ENCODE data around the gene APCDD1.
"Not testable (repeated sequence)": the region's sequence is repeated elsewhere in the genome, so short reads cannot be mapped to it uniquely, and the experiment has no call there.

Gene APCDD1

GRCh38 chr18:10462597-10462996, 8.2 kb downstream of the APCDD1 start:
- DNase-seq (ENCODE audit: low spot score): no peak

- DNase-seq (ENCODE audit: low spot score): no peak
Observed at GRCh38 chr18:10463096-10463495, 8.7 kb downstream of the APCDD1 start.

- DNase-seq (ENCODE audit: low spot score): no peak
Observed at GRCh38 chr18:10463741-10464140, 9.3 kb downstream of the APCDD1 start.

- DNase-seq (ENCODE audit: low spot score): not testable (repeated sequence)
Observed at GRCh38 chr18:10464161-10464648, 9.8 kb downstream of the APCDD1 start.

- DNase-seq (ENCODE audit: low spot score): no peak
Observed at GRCh38 chr18:10465174-10465939, 10.9 kb downstream of the APCDD1 start.

DNA sequence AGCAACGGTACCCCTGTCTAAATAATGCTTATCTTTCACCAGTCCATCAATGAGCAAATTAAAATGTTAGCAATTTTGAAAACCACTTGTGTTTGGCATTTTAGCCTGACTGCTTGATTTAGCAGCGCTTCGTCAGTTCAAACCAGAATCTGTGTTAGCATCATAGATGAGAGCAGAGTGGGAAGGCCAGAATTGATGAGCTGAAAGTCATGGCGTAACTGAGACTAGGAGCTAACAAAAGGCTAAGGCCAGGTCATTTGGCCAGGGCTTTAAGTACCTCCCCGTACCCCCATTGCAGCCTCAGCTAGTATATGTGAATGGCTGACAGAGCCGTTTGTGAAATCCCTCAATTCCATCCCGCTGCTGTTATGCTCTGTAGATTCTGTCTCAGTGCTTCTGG, 16.0 kb downstream of the APCDD1 start:
- no peak for DNase-seq (ENCODE audit: low spot score)

DNA sequence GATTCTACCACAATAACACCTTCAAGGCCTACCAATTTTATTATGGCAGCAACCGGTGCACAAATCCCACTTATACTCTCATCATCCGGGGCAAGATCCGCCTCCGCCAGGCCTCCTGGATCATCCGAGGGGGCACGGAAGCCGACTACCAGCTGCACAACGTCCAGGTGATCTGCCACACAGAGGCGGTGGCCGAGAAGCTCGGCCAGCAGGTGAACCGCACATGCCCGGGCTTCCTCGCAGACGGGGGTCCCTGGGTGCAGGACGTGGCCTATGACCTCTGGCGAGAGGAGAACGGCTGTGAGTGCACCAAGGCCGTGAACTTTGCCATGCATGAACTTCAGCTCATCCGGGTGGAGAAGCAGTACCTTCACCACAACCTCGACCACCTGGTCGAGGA, 17.1 kb downstream of the APCDD1 start:
- DNase-seq (ENCODE audit: low spot score): no peak

DNA sequence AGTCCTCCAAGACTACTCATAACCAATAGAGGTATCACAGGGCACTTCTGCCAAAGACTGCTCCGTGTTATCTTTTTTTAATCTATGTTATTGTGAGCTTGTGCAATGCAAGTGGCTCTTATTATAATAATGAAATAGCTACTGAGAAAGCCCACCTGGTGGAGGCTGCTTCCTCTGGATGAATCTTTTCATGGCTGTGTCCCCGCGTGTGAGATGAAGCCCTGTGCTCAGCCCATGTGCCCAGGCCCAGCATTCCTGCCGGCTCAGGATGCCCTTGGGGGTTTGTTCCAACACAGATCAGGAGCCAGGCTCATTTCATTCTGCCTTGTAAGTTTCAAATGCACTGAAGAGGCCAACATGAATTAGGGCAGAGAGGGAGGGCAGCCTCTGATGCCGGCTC, 18.7 kb downstream of the APCDD1 start:
- DNase-seq (ENCODE audit: low spot score): no peak

- no peak for DNase-seq (ENCODE audit: low spot score)
Observed at GRCh38 chr18:10474309-10474708, 19.9 kb downstream of the APCDD1 start.

DNA sequence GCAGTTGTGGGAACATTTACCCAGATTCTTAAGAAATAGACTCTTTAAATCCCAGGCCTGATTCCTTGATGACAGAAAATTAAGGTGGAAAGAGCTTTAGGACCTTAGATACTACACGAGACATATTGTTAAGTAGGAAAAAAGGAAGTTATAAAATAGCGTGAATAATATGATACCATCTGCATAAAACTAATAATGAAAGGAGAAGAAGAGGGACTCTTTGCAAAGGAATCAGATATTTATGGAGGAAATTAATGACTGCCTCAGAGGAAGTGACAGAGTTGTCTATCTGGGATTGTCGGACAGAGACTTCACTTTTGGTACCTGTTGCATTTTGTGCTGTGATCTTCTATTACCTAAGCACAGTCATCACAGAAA, 20.8 kb downstream of the APCDD1 start:
- no peak for DNase-seq (ENCODE audit: low spot score)

DNA sequence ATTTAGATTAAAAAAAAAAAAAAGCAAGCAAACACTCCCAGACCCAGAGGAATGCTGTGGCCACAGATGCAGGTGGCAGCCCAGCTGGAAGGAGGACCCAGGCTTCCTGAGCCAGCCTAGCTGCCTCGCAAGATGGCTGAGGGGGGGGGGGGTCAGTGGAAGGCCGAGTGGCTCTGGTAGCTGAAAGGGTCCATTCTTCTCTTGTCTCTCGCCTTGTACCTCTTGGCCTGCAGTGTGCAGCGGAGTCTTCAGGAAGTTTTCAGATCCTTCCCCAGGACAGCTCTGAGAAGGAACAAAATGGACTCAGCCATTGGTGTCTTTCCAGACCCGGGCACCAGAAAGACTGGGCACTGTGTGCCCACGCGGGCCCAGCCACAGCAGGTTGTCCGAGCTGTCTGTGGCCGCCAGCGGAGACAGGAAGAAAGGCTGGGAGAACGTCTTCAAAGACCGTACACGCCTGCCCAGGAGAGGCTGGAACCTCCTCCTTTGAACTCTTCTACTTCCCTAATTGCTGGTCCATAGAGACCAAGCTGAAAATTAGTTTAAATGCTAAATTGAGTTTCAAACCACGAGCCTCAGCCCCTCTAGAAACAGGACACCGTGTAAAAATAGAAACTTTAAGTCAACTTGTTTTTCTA, 21.3 kb downstream of the APCDD1 start:
- DNase-seq (ENCODE audit: low spot score): no peak

- peak; percentile 79 for DNase-seq (ENCODE audit: low spot score)
Observed at GRCh38 chr18:10476338-10476791, 21.9 kb downstream of the APCDD1 start.

DNA sequence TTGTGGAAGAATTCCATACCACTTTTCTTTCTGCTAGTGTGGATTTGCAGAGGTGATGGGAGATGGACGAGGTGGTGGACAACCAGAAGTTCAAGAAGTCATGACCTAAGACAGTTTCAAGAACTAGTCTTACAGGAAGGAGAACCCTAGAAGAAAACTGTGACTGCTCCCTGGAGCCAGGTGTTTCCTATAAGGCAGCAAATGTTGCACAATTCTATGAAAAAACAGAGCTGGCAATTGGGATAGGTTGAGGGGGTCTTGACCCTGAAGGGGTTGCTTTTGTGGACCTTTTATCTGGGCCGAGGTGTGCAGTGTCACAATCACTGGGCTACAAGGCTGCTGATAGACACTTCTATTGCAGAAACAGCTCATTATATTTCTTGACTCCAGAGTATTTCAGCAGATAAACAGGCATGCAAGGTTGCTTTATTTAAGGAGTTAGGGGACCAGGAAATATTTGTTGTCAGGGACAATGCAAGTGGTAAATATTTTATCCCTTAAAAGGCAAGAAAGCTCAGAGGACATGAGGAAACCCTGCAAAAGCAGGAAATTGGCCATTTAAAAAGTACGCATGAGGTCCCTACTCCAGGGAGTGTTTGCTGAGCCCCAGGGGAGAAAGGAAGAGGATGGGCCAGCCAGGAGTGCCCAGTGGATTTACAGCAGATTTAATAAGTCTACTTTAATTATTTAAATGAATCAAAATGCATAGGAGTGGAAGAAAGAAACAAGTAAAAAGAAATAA, 22.9 kb downstream of the APCDD1 start:
- no peak for DNase-seq (ENCODE audit: low spot score)

- DNase-seq (ENCODE audit: low spot score): no peak
Observed at GRCh38 chr18:10477863-10478260, 23.4 kb downstream of the APCDD1 start.

- DNase-seq (ENCODE audit: low spot score): no peak
Observed at GRCh38 chr18:10481831-10482230, 27.4 kb downstream of the APCDD1 start.

GRCh38 chr18:10482363-10482984, 28.0 kb downstream of the APCDD1 start:
- no peak for DNase-seq (ENCODE audit: low spot score)

DNA sequence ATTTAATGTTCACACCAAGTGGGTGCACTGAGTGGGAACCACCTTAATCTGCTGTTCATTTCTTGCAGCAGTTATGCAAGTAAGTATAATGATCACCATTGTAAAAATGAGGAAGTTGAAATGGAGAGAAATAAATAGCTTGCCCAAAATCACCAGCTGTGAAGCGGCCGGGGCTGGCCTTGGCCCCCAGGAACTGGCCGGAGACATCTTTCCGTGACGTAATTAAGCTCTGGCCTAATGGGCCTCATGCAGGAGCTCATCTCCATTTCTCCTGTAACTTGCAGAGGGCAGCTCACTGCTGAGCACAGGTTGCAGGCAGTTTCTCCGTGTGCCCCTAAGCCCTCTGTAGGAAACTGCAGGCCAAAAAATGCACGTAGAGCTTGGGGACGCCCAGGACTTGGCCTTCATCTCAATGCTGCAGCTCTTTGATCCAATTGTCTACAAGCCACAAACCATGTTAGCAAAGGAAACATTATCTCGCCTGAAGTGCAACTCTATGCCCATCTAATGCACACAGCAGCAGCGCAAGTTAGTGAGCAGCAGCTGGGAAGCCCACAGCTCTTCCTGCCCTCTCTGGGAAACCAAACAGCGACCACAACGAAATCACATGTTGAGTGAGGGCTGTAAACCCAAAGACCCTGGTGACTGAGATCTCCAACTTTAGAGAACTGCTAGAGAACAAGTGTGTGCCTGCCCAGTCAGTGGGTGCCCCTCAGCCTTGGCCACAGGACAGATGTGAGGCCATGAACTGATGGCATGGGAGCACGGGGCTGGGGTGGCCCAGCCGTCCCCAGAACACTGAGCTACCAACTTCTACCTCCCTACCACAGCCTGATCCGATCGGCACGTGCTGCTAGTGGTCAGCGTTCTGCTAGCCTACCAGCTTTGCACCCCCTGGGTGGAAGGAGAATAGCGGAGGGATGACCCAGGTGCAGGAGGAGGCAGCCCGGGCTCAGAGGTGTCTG, 28.8 kb downstream of the APCDD1 start:
- DNase-seq (ENCODE audit: low spot score): no peak

DNA sequence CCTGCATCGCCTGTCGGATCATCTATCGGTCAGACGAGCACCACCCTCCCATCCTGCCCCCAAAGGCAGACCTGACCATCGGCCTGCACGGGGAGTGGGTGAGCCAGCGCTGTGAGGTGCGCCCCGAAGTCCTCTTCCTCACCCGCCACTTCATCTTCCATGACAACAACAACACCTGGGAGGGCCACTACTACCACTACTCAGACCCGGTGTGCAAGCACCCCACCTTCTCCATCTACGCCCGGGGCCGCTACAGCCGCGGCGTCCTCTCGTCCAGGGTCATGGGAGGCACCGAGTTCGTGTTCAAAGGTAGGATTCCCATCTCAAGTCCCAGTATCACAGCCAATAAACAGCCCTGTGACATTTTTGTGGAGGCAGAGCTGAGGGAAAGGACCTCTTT, 31.0 kb downstream of the APCDD1 start:
- no peak for DNase-seq (ENCODE audit: low spot score)

- DNase-seq (ENCODE audit: low spot score): no peak
Observed at GRCh38 chr18:10486362-10486761, 31.9 kb downstream of the APCDD1 start.

DNA sequence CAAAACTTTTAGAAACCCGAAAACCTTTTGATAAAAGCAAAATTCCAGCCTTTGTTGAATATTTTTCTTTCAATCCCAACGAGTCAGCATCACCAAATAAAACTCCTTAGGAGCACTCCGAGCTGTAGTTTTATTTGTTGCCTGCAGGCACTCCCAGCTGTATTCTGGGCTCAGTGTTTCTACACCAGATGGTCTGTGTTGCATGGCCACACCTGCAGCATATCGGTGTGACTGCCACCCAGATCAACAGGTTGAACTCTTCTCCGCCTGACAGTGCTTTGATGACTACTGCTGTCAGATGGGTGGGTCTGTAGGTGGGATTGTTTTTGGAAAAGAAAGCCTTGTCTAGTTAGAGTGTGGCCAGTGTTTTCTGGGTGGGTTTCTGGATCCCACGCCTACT, 32.7 kb downstream of the APCDD1 start:
- DNase-seq (ENCODE audit: low spot score): no peak

GRCh38 chr18:10488017-10488416, 33.6 kb downstream of the APCDD1 start:
- peak; percentile 60 for DNase-seq (ENCODE audit: low spot score)

Measured in AG08395 (cell line).